ENCODE data around the gene OTUB2.

Gene OTUB2

DNA sequence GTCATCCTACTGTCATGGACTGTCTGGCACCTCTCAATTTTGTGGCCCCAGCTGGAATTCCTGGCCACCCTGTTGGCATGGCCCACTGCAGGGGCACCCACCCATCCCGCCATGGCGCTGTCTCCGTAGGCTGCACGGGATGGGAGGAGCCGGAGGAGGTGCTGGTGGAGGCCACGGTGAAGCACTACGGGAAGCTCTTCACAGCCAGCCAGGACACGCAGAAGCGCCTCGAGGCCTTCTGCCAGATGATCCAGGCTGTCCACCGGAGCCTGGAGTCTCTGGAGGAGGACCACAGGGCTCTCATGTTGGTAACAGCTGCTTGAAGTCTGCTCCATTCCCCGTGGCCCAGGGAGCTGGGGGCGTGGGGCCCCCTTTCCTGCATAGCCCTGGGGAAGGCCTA is 25.1 kb upstream of the OTUB2 start:
- TF ChIP-seq, protein P1, sequence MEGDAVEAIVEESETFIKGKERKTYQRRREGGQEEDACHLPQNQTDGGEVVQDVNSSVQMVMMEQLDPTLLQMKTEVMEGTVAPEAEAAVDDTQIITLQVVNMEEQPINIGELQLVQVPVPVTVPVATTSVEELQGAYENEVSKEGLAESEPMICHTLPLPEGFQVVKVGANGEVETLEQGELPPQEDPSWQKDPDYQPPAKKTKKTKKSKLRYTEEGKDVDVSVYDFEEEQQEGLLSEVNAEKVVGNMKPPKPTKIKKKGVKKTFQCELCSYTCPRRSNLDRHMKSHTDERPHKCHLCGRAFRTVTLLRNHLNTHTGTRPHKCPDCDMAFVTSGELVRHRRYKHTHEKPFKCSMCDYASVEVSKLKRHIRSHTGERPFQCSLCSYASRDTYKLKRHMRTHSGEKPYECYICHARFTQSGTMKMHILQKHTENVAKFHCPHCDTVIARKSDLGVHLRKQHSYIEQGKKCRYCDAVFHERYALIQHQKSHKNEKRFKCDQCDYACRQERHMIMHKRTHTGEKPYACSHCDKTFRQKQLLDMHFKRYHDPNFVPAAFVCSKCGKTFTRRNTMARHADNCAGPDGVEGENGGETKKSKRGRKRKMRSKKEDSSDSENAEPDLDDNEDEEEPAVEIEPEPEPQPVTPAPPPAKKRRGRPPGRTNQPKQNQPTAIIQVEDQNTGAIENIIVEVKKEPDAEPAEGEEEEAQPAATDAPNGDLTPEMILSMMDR (IDR thresholded peaks at IDR 0.05; ENCODE audit: insufficient read depth, low read depth, low read length, missing control alignments) = no peak
- DNase-seq (ENCODE audit: low read depth) = peak; percentile 58
- H3K4me3 ChIP-seq (ENCODE audit: low read length) = no peak overlapping the region

DNA sequence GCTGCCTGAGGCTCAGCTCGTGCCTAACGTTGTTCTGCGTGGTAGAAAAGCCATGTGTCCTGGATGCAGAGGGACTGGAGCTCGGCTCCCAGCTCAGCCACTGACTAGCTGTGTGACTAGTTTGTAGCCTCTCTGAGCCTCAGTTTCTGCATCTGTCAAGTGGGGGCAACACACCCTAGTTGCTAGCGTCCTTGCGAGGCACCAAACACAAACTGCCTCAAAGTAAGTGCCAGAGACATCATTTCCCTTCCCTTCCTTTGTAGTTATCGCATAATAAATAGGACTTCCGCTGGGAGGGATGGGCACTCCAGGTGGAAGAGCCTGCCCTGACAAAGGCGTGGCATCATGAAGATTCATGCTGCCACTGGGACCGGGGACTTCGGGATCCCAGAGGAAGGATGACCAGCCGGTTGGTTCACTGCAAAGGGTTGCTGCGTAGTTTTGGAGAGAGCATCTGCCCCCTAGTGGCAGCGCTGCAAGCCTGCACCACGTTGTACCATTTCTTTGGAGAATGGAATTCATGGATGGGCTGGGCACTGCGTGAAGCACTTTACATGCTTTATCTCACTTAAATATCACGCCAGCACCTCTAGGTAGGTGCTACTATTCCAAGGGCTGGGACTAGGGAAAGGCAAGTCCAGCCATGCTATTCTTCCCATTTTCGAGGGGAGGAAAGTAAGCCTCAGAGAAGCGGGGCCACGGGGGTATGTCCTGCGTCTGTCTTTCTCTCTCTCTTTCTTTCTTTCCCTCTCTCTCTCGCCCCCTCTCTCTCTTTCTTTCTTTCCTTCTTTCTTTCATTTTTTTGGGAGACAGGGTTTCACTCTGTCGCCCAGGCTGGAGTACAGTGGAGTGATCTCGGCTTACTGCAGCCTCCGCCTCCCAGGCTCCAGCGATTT is 24.4 kb upstream of the OTUB2 start:
- H3K4me3 ChIP-seq (ENCODE audit: low read length) = no peak overlapping the region
- DNase-seq (ENCODE audit: low read depth) = peak; percentile 78
- TF ChIP-seq, protein P1 (IDR thresholded peaks at IDR 0.05; ENCODE audit: insufficient read depth, low read depth, low read length, missing control alignments) = peak; percentile 96

DNA sequence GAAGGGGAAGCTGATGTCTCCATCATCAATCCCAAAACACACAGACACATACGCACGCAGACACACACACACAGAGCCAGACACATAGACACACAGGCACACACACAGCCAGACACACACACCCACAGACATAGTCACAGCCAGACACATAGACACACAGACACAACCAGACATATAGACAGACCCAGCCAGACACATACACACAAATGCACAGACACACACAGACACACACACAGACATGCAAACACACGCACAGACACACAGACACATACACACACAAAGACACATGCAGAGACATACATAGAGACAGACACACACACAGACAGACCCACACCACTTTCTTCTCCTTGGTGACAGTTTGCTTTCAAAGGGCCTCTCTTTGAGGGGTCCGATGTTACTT is 22.7 kb upstream of the OTUB2 start:
- H3K4me3 ChIP-seq (ENCODE audit: low read length) = no peak overlapping the region
- TF ChIP-seq, protein P1 (IDR thresholded peaks at IDR 0.05; ENCODE audit: insufficient read depth, low read depth, low read length, missing control alignments) = no peak
- no peak for DNase-seq (ENCODE audit: low read depth)

DNA sequence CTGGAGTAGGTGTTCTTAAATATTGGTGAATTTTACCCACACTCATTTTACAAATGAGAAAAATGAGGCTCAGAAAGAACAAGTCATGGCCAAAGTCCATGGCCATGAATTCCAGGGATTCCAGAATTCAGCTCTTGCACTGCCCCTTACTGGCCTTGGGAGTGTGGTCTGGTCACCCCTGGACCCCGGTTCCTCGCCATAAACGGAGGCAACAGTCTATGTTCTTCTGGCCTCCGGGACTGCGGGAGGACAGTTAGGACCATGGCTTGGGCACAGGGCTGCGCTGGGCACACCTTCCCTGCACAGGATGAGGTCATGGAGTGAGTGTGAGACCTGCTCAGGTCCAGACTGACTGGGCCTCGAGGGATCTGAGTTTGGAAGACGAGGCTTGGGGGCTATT is 22.1 kb upstream of the OTUB2 start:
- DNase-seq (ENCODE audit: low read depth) = no peak
- TF ChIP-seq, protein P1 (IDR thresholded peaks at IDR 0.05; ENCODE audit: insufficient read depth, low read depth, low read length, missing control alignments) = no peak
- no peak overlapping the region for H3K4me3 ChIP-seq (ENCODE audit: low read length)

DNA sequence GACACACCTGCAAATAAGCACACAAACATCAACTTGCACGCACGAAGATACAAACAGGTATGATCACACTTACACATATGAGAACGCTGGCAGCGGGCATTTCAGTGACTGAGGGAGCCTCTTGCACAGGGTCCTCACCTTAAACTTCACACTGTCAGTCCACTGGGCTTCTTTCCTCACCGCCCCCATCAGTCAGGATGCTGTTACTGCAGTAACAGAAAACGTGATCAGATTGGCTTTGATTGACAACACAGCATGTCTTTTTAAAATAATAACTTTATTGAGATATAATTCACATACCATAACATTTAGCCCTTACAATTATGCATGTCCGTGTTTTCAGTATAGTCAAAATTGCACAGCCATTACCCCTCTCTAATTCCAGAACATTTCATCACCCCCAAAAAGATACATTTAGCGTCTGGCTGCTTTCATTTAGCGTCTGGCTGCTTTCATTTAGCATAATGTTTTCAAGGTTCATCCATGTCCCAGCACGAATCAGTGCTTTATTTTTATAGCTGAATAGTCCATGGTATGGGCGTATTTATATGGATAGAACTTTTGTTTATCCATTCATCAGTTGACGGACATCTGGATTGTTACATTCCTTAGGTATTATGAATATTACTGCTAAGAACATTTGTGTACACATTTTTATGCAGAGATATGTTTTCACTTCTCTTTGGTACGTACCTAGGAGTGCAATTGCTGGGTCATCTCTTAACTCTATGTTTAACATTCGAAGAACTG is 20.6 kb upstream of the OTUB2 start:
- TF ChIP-seq, protein P1 (IDR thresholded peaks at IDR 0.05; ENCODE audit: insufficient read depth, low read depth, low read length, missing control alignments) = peak; percentile 49
- H3K4me3 ChIP-seq (ENCODE audit: low read length) = no peak overlapping the region
- peak; percentile 22 for DNase-seq (ENCODE audit: low read depth)

DNA sequence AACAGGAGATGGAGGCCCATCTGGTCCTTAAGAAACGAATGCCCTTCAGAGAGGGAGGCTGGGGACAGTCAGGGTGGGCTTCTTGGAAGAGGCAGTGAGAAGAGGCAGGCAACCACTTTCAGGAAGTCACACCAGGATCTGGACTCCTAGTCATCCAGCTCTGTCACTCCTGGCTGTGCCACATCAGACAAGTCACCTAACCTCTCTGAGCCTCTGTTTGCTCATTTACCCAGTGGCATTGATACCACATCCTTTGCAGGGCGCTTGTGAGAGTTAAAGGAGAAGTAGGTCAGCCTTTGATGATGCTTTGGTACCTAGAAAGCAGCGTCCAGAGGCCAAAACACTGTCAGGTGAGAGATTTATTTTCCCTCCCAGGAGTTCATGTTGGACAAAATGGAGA is 17.9 kb upstream of the OTUB2 start:
- no peak overlapping the region for H3K4me3 ChIP-seq (ENCODE audit: low read length)
- DNase-seq (ENCODE audit: low read depth) = no peak
- TF ChIP-seq, protein P1 (IDR thresholded peaks at IDR 0.05; ENCODE audit: insufficient read depth, low read depth, low read length, missing control alignments) = no peak

Measured in epithelial cell of esophagus (primary cell).